ENCODE results near the gene TTC21B.

TTC21B gene

DNA sequence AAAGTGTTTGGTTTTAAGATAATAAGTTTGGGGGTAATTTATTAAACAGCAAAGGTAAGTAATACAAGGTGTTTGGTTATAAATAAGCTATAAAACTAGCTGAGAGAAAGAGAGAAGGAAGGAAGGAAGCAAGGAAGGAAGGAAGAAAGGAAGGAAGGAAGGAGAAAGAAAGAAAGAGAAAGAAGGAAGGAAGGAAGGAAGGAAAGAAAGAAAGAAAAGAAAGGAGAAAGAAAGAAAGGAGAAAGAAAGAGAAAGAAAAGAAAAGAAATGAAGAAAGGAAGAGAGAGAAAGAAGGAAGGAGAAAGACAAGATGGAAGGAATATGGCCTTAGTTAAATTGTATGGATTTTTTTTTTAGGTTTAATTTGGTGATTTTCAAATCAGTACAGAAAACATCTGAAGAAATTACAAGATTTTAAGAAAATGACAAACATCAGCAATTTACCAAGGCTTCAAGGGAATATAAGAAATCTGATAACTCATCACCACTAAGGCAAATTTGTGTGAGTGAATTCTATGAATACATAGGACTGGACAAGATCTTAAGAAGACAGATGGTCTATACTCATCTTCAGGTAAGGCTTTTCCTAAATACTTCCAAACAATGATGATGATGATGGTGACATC lies 113.1 kb downstream of the TTC21B start:
- H3K4me3 ChIP-seq (replicated peaks; ENCODE audit: insufficient read depth, low read length): no peak overlapping the region
- DNase-seq (ENCODE audit: low read depth in 1 of 2, low spot score in 1 of 2): no peak
- H3K27me3 ChIP-seq (ENCODE audit: insufficient read depth, poor library complexity, severe bottlenecking): no peaks in the 10 kb centered on the region
- no peak overlapping the region for H3K27ac ChIP-seq (replicated peaks)
- TF ChIP-seq SPI1 (IDR thresholded peaks at IDR 0.05; ENCODE audit: borderline replicate concordance, low read depth) (no peak), GABPA (IDR thresholded peaks at IDR 0.05; ENCODE audit: low read depth) (no peak), POLR2AphosphoS5 (IDR thresholded peaks at IDR 0.05; ENCODE audit: low read depth) (no peak)
- TF ChIP-seq, protein P1, sequence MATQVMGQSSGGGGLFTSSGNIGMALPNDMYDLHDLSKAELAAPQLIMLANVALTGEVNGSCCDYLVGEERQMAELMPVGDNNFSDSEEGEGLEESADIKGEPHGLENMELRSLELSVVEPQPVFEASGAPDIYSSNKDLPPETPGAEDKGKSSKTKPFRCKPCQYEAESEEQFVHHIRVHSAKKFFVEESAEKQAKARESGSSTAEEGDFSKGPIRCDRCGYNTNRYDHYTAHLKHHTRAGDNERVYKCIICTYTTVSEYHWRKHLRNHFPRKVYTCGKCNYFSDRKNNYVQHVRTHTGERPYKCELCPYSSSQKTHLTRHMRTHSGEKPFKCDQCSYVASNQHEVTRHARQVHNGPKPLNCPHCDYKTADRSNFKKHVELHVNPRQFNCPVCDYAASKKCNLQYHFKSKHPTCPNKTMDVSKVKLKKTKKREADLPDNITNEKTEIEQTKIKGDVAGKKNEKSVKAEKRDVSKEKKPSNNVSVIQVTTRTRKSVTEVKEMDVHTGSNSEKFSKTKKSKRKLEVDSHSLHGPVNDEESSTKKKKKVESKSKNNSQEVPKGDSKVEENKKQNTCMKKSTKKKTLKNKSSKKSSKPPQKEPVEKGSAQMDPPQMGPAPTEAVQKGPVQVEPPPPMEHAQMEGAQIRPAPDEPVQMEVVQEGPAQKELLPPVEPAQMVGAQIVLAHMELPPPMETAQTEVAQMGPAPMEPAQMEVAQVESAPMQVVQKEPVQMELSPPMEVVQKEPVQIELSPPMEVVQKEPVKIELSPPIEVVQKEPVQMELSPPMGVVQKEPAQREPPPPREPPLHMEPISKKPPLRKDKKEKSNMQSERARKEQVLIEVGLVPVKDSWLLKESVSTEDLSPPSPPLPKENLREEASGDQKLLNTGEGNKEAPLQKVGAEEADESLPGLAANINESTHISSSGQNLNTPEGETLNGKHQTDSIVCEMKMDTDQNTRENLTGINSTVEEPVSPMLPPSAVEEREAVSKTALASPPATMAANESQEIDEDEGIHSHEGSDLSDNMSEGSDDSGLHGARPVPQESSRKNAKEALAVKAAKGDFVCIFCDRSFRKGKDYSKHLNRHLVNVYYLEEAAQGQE (IDR thresholded peaks at IDR 0.05; ENCODE audit: insufficient replicate concordance, low read depth): no peak
- TF ChIP-seq, protein P2, sequence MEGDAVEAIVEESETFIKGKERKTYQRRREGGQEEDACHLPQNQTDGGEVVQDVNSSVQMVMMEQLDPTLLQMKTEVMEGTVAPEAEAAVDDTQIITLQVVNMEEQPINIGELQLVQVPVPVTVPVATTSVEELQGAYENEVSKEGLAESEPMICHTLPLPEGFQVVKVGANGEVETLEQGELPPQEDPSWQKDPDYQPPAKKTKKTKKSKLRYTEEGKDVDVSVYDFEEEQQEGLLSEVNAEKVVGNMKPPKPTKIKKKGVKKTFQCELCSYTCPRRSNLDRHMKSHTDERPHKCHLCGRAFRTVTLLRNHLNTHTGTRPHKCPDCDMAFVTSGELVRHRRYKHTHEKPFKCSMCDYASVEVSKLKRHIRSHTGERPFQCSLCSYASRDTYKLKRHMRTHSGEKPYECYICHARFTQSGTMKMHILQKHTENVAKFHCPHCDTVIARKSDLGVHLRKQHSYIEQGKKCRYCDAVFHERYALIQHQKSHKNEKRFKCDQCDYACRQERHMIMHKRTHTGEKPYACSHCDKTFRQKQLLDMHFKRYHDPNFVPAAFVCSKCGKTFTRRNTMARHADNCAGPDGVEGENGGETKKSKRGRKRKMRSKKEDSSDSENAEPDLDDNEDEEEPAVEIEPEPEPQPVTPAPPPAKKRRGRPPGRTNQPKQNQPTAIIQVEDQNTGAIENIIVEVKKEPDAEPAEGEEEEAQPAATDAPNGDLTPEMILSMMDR (IDR thresholded peaks at IDR 0.05; ENCODE audit: insufficient read depth, low read length): no peak

DNA sequence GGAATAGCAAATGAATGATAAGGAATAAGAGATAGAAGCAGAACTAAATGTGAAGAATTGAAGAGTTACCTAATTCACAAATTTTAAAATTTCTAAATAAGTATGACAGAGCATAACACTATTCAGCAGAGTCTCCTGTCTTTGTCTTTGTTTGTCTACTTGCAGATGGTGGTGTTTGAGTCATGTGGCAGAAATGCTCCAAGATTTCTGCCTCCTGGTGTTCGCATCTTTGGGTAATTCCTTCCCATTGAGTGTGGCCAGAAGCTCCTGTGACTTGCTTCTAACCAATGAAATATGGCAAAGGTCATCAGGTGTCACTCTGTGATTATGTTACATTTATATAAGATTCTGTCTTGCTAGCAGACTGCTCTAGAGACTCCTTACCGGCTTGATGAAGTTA lies 114.0 kb downstream of the TTC21B start:
- TF ChIP-seq, protein P2 (IDR thresholded peaks at IDR 0.05; ENCODE audit: insufficient read depth, low read length): no peak
- TF ChIP-seq GABPA (IDR thresholded peaks at IDR 0.05; ENCODE audit: low read depth): no peak
- no peak for TF ChIP-seq SPI1 (IDR thresholded peaks at IDR 0.05; ENCODE audit: borderline replicate concordance, low read depth)
- TF ChIP-seq, protein P1 (IDR thresholded peaks at IDR 0.05; ENCODE audit: insufficient replicate concordance, low read depth): no peak
- TF ChIP-seq POLR2AphosphoS5 (IDR thresholded peaks at IDR 0.05; ENCODE audit: low read depth): no peak
- Histone ChIP-seq H3K27me3 (ENCODE audit: insufficient read depth, poor library complexity, severe bottlenecking) (no peaks in the 10 kb centered on the region), H3K27ac (replicated peaks) (no peak overlapping the region), H3K4me3 (replicated peaks; ENCODE audit: insufficient read depth, low read length) (no peak overlapping the region)
- no peak for DNase-seq (ENCODE audit: low read depth in 1 of 2, low spot score in 1 of 2)

DNA sequence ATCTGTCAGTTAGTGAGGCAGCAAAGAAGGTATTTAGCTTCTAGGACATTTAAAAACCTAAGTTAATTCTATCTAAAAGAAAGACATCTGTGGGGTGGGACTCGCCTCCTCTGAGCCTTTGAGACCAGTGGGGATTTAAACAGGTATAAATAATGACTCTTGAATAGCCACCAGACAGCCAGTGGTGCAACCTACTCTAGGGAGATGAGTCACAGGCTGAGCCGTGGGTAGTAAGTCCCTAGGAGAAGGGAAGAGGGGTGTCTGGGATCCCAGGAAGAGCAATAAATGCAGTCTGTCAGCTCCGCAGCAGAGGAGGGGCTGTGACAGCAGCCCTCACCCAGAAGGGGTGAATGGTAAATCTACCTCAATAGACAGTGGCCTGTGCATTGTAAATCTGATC lies 116.5 kb downstream of the TTC21B start:
- no peak overlapping the region for H3K27ac ChIP-seq (replicated peaks)
- no peak for TF ChIP-seq SPI1 (IDR thresholded peaks at IDR 0.05; ENCODE audit: borderline replicate concordance, low read depth)
- TF ChIP-seq POLR2AphosphoS5 (IDR thresholded peaks at IDR 0.05; ENCODE audit: low read depth): no peak
- TF ChIP-seq, protein P1 (IDR thresholded peaks at IDR 0.05; ENCODE audit: insufficient replicate concordance, low read depth): no peak
- TF ChIP-seq, protein P2 (IDR thresholded peaks at IDR 0.05; ENCODE audit: insufficient read depth, low read length): no peak
- no peak overlapping the region for H3K4me3 ChIP-seq (replicated peaks; ENCODE audit: insufficient read depth, low read length)
- DNase-seq (ENCODE audit: low read depth in 1 of 2, low spot score in 1 of 2): no peak
- H3K27me3 ChIP-seq (ENCODE audit: insufficient read depth, poor library complexity, severe bottlenecking): no peaks in the 10 kb centered on the region

All from HL-60 (cell line).